NCI-H187 (cell line): ENCODE data around the gene PRKN.
"Not testable (repeated sequence)": the region's sequence is repeated elsewhere in the genome, so short reads cannot be mapped to it uniquely, and the experiment has no call there.

Experiments used
- DNase-seq, 2 experiments: peaks; one replicate each; lab custom pipeline; 2025; lab: John Stamatoyannopoulos, UW

PRKN gene

DNA sequence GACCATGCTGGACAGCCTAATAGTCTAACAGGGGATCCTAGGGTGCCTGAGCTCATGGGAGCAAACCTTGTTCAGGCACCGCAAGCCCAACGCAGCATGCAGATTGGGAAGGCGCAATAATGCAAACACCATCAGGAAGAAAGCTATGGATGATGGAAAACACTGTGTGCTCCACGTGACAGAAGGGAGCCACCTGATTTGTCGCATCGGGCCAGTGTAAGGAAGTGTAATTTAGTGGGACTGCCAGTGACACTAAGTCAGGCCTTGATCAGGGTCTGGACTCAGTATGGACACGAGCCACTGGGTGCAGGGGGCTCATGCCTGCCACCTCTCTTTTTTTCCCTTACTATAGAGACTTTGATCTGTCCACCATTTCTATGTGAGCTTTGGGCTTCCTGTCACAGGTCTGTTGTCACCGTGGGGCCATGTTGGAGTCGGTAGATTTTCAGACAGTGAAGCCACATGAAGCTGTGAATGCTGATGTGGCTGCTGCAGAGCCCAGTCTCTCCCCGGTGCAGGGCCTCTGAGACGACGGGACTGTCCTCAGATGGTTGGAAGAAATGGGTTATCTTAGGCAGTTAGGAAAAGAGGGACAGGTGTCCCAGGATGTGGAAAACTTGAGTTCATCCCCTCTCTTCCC is 1379.5 kb downstream of the PRKN start:
- no peak for DNase-seq

DNA sequence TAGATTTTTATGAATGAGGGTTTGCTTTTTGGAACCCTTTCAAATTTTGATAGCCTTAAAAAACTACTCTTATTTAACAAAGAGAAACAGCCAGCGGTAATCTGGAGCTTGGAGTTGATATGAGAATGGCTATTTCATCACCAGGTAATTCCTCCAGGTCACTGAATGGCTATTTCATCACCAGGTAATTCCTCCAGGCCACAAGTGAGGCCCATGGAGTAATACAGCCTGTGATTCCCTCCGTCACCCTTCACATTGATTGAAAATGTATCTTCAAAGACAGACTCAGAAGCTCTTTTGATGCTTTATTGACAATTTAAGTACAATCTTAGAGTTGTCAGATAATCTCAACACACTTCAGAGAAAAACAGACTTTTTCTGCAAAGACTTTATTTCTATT is 1380.4 kb downstream of the PRKN start:
- DNase-seq = no peak

GRCh38 chr6:161346717-161347116 is 1380.8 kb downstream of the PRKN start:
- no peak for DNase-seq

- DNase-seq = no peak
Observed at GRCh38 chr6:161344626-161345025, 1382.9 kb downstream of the PRKN start.

- no peak for DNase-seq
Observed at GRCh38 chr6:161342039-161342438, 1385.5 kb downstream of the PRKN start.

DNA sequence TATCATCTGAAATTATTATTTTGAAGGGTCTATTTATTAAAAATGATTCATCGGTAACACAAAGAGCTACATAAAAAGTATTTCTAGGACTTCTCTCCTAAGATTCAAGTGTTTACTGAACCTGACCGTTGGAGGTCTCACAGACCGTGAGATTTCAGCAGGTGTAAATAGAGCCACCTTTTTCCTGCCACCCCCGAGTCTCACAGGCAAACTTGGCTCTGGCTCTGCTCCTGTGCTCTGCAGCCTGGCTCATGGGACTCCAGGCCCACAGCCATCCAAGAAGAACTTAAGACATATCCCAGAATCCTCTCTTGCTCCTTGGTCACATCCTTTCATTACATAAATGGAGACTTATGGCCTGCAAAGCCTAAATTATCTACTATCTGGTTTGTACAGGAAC is 1385.9 kb downstream of the PRKN start:
- no peak for DNase-seq

- no peak for DNase-seq
Observed at GRCh38 chr6:161338015-161338414, 1389.6 kb downstream of the PRKN start.

GRCh38 chr6:161336479-161336878 is 1391.1 kb downstream of the PRKN start:
- DNase-seq = no peak

- no peak for DNase-seq
Observed at GRCh38 chr6:161333410-161333809, 1394.2 kb downstream of the PRKN start.

- not testable (repeated sequence) for DNase-seq
Observed at GRCh38 chr6:161331402-161332081, 1396.0 kb downstream of the PRKN start.

DNA sequence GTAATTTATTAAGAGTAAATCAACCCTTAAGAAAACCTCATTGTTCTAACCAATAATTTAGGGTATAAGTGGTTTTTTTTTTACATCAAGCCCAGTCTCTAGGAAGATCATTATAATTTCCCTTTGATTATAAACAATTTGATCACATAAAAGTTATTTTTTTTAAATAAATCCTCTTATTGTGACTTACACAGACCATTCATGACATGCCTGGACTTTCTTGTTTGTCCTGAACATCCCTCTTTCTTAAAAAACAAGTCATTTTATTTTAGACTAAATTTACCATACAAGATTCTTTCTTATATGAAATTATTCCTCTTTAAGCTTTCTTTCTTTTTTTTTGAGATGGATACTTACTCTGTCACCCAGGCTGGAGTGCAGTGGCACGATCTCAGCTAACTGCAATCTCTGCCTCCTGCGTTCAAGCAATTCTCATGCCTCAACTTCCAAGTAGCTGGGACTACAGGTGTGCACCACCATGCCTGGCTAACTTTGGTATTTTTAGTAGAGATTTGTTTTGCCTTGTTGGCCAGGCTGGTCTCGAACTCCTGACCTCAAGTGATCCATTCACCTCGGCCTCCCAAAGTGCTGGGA is 1400.1 kb downstream of the PRKN start:
- DNase-seq = no peak

GRCh38 chr6:161319231-161319630 is 1408.3 kb downstream of the PRKN start:
- no peak for DNase-seq

GRCh38 chr6:161318456-161318855 is 1409.1 kb downstream of the PRKN start:
- DNase-seq = no peak

GRCh38 chr6:161316531-161316930 is 1411.0 kb downstream of the PRKN start:
- DNase-seq = no peak

GRCh38 chr6:161315246-161315917 is 1412.2 kb downstream of the PRKN start:
- DNase-seq = not testable (repeated sequence)

DNA sequence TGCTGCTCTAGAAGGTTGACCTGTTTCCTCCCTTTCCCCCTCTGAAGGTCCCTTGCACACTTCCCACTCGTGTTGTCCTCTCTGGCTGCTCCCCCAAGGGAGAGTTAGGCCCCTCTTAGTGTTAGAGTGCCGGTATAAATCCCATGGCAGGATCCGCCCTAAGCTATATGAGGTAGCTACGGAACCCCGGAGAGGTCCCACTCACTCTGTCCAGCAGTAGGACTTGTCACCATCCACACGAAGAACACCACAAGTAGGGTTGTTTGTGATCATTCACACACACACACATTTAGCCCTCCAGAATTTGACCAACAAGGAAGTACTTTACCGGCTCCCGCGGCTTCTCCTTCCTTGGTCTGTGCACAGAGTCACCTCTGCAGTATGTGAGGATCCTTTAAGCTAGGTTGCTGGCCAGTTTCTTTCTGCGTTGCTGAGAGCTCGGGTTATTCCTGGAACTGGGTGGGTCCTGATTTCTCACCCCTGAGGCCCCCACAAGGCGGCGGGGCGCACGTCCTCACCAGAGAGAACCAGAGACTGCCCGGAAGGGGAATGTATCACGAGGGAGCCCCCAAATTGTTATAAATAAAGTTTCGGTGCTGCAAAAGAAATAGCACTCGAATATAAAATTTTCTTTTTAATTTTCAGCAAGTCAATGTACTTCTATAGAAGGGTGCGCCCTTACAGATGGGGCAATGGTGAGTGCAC is 1412.9 kb downstream of the PRKN start:
- not testable (repeated sequence) for DNase-seq

- no peak for DNase-seq
Observed at GRCh38 chr6:161313940-161314509, 1413.5 kb downstream of the PRKN start.

DNA sequence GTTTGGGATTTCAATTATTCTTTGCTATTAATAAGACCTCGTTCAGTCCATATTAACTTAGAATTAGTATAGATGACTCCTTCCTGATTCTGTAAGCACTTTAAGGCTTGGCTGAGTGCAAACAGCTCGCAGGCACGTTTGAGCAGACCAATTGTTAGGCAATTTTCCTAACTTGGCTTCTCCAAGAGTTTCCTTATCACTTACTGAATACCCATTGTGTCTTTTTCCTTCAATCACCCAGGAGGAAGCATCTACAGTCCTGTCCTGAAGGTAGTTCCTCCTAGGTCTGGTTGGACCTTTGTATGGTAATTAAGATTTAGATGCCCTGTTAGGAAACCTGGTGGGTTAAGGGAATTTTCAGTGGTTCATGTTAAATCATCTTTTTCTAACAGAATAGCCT is 1414.1 kb downstream of the PRKN start:
- DNase-seq = not testable (repeated sequence)

GRCh38 chr6:161309774-161310173 is 1417.8 kb downstream of the PRKN start:
- DNase-seq = not testable (repeated sequence)

GRCh38 chr6:161308075-161308655 is 1419.4 kb downstream of the PRKN start:
- no peak for DNase-seq

DNA sequence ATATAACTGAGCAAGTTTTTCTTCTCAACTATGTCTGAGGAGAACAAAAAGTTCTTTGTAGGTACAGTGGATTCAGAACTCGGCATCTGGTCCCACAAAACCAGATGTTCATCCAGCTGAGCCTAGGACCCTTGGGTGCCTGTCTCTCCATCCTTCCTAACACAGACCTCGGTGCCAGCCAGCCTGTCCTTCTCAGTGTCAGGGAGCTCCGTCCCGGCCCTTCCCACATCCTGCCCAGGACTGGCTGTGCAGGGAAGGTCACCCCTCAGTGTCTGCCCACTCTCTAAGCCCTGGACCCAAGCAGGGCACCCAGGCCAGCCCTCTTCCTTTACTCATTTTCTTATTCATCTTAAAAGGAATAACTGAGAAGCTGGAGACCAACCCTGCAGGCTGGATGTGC is 1421.7 kb downstream of the PRKN start:
- no peak for DNase-seq
